GM12865 (cell line): ENCODE results near the gene SLC5A7.

Experiments used
- DNase-seq: peaks from one replicate; pipeline ENCODE4 v3.0.0; 2010; ENCODE audit warnings: low read depth
- H3K4me3 ChIP-seq: 2 replicates; pipeline ENCODE4 v1.5.1; 2011; ENCODE audit warnings: mild to moderate bottlenecking, low read depth, low read length, control low read depth
- TF ChIP-seq, protein P1 (sequence below): IDR thresholded peaks from 2 replicates; pipeline ENCODE4 v1.5.1; 2011; ENCODE audit warnings: low read length, control low read depth, low read depth, inconsistent platforms; ENCODE audit not compliant: insufficient read depth; ENCODE audit errors: missing control alignments

SLC5A7 gene

GRCh38 chr2:108058576-108059137, 72.3 kb downstream of the SLC5A7 start:
- H3K4me3 ChIP-seq = no peak overlapping the region
- TF ChIP-seq, protein P1, sequence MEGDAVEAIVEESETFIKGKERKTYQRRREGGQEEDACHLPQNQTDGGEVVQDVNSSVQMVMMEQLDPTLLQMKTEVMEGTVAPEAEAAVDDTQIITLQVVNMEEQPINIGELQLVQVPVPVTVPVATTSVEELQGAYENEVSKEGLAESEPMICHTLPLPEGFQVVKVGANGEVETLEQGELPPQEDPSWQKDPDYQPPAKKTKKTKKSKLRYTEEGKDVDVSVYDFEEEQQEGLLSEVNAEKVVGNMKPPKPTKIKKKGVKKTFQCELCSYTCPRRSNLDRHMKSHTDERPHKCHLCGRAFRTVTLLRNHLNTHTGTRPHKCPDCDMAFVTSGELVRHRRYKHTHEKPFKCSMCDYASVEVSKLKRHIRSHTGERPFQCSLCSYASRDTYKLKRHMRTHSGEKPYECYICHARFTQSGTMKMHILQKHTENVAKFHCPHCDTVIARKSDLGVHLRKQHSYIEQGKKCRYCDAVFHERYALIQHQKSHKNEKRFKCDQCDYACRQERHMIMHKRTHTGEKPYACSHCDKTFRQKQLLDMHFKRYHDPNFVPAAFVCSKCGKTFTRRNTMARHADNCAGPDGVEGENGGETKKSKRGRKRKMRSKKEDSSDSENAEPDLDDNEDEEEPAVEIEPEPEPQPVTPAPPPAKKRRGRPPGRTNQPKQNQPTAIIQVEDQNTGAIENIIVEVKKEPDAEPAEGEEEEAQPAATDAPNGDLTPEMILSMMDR = no peak
- DNase-seq = no peak

GRCh38 chr2:108061439-108062042, 75.2 kb downstream of the SLC5A7 start:
- H3K4me3 ChIP-seq = no peak overlapping the region
- TF ChIP-seq, protein P1 = no peak
- DNase-seq = no peak
